GM19468 (cell line): ENCODE data around the gene ARHGEF4.
"Not testable (repeated sequence)": the region's sequence is repeated elsewhere in the genome, so short reads cannot be mapped to it uniquely, and the experiment has no call there.

Experiments
- ATAC-seq: cut with Tn5 transposase; IDR thresholded peaks from one replicate; pipeline ENCODE4 v1.9.1; 2021; ENCODE audit warnings: mild to moderate bottlenecking, moderate library complexity, moderate number of reproducible peaks; ENCODE audit not compliant: unreplicated experiment; ENCODE audit errors: extremely low read depth

ARHGEF4 gene

DNA sequence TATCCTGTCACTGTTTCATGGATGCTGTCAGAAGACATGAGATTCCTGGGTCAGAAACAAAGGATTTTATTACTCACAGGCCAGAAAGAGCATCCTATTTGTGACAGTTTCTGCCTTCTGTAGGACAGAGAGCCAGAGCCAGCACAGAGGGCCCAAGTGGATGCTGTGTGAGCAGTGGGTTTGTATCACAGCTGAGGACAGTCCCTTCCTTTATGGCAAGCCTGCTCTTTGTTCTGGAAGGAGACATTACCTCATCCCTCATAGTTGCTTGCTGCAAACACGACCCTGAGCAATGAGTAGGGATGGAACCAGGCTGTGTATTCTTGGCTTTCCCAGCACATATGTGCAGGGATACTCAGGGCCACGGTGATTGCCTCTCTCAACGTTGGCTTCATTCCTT is 41.6 kb downstream of the ARHGEF4 start:
- ATAC-seq = no peak

DNA sequence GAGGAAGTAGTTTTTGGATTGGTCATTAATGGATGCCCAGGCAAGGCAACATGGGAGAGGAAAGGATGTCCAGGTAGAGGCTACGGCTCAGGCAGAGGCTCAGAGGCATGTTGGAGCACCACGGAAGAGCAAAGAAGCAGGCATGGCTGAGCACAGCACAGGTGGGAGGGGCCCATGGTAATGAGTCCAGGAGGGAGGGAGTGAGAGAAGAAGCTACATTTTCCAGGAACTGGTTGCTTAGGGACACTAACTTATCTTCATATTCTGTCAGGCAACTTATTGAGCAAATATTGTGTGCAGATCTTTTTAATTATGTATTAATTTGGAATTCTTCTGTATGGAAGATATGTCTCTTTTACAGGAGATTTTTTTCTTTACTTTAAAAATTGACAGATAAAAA is 42.2 kb downstream of the ARHGEF4 start:
- ATAC-seq = no peak

DNA sequence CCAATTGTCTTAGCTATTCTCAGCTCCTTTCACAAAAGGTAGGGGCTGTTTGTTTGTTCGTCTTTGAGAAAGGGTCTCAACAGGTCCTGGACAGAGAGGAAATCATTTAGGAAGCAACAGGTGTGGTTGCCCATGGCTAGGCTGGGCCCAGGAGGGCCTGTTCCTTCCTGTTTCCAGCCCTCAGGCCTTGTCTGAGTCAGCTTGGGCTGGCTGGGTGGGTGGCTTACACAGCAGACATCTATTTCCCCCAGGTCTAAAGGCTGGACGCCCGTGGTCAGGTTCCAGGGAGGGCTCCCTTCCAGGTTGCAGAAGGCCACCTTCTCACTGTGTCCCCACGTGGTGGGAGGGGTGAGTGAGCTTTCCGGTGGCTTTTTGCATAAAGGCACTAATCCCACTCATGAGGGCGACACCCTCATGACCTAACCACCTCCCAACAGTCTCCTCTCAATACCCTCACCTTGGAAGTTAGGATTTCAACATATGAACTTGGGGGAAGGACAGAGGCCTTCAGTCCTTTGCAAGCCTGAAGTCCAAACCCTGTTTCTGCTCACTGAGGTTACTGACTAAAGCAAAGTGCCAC is 45.5 kb downstream of the ARHGEF4 start:
- no peak for ATAC-seq

DNA sequence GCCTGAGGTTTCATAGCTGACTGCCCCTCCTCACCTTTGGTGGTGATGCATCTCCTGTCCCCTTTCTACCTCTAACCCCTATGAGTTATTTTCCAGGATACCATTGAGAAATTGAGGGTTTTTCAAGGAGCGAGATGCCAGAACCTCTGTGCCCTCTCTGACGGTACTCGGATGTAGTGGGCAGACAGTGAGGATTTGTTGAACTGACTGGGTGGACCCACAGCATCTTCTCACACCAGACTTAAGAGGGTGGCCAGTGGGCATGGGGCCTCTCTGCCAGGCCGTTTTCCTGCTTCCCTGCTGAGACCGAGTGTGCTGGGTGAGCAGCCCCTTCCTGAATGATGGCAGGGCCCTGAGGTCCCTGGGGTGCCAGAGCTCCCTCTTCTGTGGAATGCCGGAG is 46.3 kb downstream of the ARHGEF4 start:
- ATAC-seq = no peak

DNA sequence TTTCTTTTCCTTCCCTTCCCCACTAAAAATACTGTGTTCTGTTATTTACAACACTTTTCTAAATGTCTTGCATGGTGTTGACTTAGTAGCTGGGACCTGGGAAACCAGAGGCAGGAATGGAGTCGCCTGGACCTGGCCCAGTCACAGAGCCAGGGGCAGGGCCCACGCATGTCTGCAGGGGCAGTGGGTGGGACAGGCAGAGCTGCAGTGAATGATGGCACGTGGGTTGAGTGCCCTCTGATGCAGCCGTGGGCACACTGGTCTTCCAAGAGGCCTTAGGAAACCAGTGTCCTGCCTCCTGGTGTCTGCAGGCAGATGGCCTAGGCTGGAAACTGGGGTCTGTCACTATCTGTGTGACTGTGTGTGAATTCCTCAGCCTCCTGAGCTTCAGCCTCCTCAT is 46.8 kb downstream of the ARHGEF4 start:
- no peak for ATAC-seq

DNA sequence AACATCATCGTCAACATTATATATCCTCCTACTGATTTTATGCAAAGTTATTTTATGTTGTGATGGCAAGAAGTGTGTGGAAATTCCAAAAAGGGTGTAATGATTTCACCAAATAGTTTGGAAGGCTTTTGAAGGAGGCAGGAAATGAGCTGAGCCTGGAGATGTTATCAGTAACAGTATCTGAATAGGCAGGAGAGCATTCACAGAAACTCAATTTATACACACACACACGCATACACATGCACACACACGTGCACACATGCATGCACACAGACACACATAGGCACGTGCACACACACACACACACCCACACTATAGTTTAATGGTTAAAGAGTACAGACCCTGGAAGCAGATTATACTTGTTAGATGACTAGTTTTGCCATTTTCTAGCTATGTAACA is 47.3 kb downstream of the ARHGEF4 start:
- ATAC-seq = no peak

DNA sequence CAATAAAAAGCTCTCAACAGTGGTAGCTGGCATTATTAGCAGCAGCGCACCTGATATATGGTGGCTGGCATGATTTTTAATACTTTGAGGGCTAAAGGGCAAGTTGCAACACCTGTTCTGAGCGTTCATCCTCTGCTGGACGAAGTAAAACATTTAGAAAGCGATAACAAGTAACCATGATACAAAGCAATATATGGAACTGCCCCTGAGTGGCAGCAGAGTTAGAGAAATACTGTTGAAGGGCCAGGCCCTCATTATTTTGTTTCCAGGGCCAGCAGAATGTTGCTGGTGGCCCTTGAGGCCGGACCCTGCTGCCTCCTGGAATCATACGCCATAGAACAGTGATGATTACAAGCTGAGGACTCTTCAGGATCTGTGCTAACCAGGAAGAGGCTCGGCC is 47.8 kb downstream of the ARHGEF4 start:
- ATAC-seq = no peak

DNA sequence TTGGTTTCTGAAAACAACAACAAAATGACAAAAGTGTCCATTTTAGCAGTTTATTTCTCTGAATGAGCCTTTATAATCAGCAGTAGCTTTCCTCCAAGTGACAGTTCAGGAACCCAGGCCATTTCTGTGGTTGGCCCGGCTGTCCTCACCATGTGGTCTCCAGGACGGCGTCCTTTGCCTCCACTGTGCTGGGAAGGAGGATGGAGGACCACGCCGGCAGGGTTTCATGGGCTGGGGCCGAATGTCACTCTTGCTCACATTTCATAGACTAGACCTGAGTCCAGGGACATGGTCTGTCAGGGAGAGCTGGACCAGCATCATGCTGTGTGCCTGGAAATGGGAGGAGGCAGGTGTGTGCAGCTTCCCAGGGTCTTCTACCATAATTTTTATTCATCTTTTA is 50.9 kb downstream of the ARHGEF4 start:
- ATAC-seq = no peak

DNA sequence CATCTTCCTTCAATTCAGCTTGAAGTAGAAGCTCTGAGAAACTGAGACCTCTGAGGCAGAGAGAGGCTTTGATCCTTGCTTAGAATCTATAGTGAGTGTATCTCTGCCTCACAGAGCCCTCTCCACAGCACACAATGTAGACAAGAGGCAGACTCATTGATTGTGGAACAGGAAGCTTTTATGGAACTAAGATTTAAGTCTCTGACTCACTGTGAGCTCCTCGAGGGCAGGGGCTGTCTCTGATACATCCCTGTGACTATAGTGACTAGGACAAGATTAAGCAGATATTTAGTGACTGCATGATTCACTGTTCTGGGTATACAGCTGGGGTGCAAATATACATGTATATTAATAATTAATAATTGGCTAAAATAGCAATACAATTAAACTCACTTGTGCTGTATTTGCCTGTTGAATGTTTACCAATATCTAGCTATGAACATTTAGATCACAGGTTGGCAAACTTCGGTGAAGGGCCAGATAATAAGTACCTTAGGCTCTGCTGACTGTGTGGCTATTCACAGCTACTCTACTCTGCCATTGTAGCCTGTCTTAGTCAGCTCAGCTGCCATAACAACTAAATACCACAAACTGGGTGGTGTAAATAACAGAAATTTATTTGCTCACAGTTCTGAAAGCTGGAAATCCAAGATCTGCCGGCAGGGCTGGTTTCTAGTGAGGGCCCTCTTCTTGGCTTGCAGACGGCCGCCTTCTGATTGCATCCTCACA is 54.4 kb downstream of the ARHGEF4 start:
- ATAC-seq = no peak

DNA sequence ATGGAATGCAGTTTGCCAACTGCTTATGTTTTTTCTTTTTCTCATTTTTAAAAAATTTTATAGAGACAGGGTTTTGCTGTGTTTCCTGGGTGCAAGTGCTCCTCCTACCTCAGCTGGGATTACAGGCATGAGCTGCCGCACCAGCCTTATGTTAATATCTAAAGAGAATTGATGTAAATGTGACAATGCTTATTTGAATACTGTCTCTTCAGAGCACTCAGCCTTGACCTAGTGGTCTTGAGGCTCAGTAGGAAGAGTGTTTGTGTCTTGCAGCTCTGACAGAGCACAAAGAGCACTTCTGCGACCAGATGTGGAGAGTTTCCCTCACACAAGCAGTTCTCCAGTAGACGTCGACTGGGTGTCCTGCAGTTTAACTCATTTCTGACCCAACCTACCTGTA is 55.3 kb downstream of the ARHGEF4 start:
- ATAC-seq = no peak

DNA sequence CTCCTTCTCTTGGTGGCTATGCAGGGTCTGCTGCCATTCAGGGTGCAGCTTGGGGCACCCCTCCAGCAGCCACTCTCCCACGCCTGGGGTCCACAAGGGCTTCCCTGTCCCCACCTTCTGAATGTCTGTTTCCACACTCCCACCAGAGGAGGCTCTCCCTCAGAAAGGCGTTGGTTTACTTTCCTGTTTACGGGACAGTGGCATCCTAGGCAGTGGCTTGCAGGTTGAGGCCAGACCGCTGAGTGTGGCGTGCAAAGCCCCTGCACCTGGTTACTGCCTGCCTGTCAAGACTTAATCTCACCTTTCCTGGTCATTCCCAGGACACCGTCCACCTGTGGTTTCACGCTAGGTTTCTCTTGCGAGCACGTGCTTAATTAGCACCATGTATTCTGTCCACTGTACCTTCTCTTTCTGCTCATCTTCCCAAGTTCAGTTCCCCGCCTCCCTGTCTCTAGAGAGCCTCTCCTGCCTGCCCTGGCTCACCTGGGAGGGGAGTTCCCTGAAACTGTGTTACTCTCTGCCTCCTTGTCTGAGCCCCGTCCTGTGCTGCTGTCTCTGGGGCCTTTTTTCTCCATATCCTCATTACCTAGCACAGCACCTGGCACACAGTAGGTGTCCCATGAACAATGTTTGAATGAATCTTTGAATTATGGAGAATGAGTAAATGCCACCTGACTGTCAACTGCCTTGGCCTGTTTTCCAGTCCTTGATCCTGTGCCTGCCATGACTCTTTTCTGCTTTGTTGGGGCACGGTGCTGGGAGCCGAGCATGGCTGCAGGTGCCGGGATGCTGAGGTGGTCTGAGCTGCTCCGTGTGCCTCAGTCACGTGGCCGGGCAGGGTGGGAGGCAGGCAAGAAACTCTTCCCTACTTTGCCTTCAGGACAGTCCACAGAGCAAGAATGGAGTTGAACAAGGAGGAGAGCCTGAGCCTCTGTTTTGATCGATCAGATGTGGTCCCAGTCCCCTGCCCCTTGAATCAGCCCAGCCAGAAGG is 56.4 kb downstream of the ARHGEF4 start:
- ATAC-seq = no peak

DNA sequence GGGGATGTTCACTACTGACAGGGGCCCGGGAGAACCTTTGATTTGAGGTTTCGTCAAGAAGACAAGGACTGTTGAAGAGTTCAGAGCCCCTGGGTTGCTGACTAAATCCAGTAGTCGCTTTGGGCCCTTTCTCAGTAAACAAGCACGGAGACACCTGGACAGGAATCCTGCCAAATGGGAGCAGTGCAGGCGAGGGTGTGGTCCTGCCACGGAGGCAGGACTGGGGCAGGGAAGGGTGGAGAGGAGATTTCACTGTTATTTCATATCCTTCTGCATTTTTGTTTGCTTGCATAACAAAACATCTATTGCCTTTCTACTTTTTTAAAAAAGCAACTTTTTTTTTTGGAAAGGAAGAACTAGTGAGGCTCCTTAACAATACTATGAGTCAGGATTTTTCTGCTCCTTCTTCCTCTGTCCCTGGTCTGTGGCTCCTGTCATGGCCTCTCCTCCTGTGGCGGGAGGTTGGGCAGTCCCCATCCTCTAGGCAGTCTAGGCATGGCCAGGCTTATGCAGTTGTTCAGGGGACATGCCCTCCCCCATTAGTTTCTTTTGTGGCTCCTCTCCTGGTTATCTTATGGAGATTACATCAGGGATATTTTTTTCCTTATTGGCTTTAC is 57.7 kb downstream of the ARHGEF4 start:
- ATAC-seq = no peak

DNA sequence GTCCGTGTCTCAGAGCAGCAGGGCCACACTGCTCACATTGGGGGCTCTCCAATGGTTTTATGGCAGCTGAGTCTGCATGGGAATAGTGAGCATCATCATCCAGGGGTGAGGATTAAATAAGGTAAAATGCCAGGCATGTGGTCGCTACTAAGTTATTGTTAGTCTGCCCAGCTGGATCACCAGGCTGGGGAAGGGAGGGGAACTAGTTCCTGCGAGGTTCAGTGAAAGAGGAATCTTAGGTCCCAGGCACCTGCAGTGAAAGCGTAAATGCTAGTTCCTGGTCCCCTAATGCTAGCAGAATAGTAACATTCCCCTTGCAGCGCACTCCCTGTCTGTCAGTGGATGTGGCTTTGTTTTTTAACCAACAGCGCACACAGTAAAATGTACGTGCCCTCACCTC is 60.1 kb downstream of the ARHGEF4 start:
- ATAC-seq = no peak

DNA sequence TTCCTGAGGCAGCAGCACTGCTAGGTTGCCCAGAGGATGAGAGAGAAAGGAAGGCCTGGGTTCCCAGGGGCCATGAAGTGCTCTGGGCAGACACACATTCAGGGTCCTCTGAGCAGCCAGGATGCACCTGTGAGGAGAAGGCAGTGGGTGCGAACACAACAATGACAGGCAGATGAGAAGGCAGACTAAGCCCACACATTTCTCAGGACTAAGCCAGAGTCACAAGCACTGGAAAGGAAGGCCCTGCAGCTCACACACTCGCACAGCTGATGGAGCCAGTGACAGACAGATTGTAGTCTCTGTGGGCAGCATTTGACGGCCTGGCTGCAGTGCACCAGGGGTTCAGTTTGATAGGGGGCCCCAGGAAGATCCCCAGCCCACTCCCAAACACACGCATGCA is 61.8 kb downstream of the ARHGEF4 start:
- no peak for ATAC-seq

DNA sequence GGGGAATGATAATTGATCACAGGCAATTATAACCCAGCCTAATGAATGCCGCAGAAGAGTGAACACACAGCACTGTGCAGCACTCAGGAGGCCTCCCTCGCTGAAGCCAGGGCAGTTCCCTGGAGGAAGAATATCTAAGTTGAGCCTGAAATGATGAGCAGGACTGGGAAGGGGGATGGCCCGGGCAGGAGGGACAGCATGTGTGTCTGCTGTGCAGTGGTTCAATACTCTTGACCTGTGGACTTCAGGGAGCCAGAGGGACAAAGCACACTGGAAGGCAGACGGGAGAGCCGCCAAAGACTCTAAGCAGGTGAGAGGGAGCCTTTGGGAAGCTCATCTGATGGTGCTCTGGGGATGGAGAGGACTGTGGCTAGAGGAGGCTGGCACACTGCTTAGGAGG is 62.6 kb downstream of the ARHGEF4 start:
- ATAC-seq = no peak

DNA sequence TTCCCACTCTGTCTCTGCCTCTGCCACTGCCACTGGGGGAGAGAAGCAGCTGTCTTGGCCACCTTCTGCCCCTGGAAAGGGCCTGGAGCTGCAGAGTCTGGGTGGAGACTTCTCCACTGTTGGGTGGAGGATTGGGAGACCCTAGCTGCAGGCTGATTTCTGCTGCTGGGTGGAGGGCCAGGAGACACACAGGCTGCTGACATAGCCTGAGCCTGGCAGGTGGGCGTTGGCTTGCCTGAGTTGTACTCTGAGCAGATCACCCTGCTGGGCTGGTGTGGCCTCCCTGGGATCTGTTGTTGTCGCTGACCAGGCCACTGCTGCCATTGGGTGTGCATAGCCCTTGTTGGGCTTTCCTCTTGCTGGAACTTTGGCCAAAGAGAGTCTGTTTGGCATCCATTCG is 64.3 kb downstream of the ARHGEF4 start:
- ATAC-seq = no peak

DNA sequence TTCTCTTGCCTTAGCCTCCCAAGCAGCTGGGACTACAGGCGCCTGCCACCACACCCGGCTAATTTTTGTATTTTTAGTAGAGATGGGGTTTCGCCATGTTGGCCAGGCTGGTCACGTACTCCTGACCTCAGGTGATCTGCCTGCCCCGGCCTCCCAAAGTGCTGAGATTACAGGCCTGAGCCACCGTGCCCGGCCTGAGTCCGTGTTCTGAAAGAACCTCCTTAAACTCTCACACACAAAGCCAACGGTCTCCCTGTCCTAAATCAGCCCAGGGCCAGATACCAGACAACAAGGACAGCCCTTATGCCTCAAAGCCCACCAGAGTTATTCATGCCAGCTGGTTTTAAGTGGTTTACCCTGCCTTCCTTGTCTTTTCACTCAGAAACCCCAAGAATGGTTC is 64.9 kb downstream of the ARHGEF4 start:
- ATAC-seq = not testable (repeated sequence)

DNA sequence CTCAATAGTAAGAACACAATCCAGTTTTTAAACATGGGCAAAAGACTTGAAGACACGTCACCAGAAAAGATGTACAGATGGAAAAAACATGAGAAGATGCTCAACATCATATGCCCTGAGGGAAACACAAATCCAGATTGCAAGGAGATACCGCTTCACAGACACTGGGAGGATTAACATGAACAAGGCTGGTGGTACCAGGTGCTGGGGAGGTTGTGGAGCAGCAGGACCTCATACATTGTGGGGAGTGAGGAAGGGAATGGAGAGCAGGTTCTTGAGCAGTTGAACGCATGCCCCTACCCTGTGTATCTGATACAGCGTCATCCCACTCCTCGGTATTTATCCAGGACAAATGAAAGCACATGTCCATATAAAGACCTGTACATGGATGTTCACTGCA is 72.1 kb downstream of the ARHGEF4 start:
- ATAC-seq = no peak

DNA sequence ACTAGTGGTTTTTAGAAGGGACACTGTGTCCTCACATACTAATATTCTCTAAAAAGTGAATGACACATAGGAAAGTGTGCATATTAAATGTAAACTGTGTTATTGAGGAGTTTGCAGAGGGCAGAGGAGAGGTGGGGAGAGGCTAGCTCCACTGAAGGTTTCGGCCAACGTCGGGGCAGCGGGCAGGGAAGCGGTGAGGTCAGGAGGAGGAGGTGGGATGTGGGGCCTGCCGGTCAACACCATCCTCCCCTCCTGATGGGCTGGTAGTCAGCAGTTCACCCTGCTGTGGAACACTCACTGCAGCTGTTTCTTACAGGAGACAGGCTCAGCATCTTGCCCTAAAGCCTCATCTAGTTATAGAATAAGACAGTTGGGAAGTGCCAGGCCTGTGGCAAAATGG is 74.2 kb downstream of the ARHGEF4 start:
- ATAC-seq = no peak

DNA sequence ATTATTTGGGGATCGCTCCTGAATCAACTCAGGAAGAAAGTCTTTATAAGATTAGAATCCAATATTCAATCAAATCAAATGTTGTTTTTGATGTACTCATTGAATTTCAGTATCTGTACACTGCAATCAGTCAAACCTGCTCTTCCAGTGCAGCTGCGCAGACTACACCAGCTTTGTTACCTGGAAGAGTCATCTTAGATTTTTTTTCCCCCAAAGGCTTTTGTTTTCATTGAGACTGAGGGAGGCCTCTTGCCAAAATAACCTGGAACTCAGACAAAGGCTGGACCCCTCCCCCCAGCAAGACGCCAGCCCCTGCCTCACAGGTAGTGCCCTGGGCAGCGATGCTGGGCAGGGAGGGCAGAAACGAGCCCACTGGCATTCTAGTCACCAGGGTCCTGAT is 74.8 kb downstream of the ARHGEF4 start:
- ATAC-seq = no peak

DNA sequence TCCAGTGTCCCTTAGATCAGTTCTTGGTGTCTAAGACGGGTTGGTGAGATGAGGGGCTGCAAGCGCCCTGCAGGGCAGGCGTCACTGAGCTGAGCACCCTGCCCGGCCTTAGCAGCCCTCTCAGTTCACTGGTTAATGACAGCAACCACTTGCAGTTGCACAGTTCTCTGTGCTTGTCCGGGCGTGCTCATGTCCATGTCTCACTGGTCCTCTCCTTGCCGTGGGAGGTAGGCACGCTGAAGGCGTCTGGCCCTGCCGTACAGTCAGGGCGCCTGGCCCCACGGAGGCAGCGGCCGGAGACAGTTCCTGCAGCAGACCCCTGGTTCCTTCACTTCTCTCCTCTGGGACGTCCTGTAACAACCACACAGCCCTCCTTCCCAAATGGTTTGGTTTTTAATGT is 75.3 kb downstream of the ARHGEF4 start:
- no peak for ATAC-seq
